HAP-1 (cell line): ENCODE measurements around the gene PON3.

Experiments used
- DNase-seq, 2 experiments: peaks; one replicate each; pipeline ENCODE4 v3.0.0-alpha.2; 2016 to 2020; ENCODE audit warnings: low spot score in 2 of 2
- H3K27me3 ChIP-seq: fragments of 250-450 bp; sonication (Bioruptor Pico); 2 replicates; pipeline ENCODE4 v1.5.1; 2020; ENCODE audit warnings: low read depth, mild to moderate bottlenecking, moderate library complexity
- H3K36me3 ChIP-seq: fragments of 250-450 bp; sonication (Bioruptor Pico); replicated peaks from 2 replicates; pipeline ENCODE4 v1.5.1; 2020; ENCODE audit warnings: mild to moderate bottlenecking
- H3K4me1 ChIP-seq: fragments of 250-450 bp; sonication (Bioruptor Pico); 2 replicates; pipeline ENCODE4 v1.5.1; 2020; ENCODE audit warnings: mild to moderate bottlenecking
- H3K4me3 ChIP-seq: fragments of 250-450 bp; sonication (Bioruptor Pico); 2 replicates; pipeline ENCODE4 v1.5.1; 2020; ENCODE audit warnings: mild to moderate bottlenecking, moderate library complexity
- H3K9me3 ChIP-seq: fragments of 250-450 bp; sonication (Bioruptor Pico); 2 replicates; pipeline ENCODE4 v1.5.1; 2020; ENCODE audit warnings: mild to moderate bottlenecking, moderate library complexity
- in situ Hi-C: fragments of 300-500 bp; cut with MboI; formaldehyde crosslinking; loops from 3 replicates; pipeline ENCODE4 v1.14.3; 2020; ENCODE audit warnings: low sequenced_read_pairs, inconsistent platforms, mixed read lengths

The PON3 gene

GRCh38 chr7:95396136-95397032 is at the start of gene PON3:
TSS of gene PON3 (minus strand) at chr7:95396375. CDS start at chr7:95396350, 25 bp downstream.
- Histone ChIP-seq H3K4me1 (no peaks in the 10 kb centered on the region), H3K27me3 (no peaks in the 10 kb centered on the region), H3K36me3 (no peaks in the 10 kb centered on the region), H3K4me3 (no peak within 1 kb of the TSS), H3K9me3 (no peaks in the 10 kb centered on the region)
- no peak for DNase-seq
- in situ Hi-C loops: no loop called here

GRCh38 chr7:95444796-95445195 is 48.6 kb upstream of the PON3 start:
- in situ Hi-C loops: no loop called here
- DNase-seq: no peak

GRCh38 chr7:95441042-95441823 is 45.1 kb upstream of the PON3 start:
- Histone ChIP-seq H3K4me1 (no peaks in the 10 kb centered on the region), H3K9me3 (no peaks in the 10 kb centered on the region), H3K36me3 (no peaks in the 10 kb centered on the region), H3K4me3 (no peak overlapping the region), H3K27me3 (no peaks in the 10 kb centered on the region)
- in situ Hi-C loops: no loop called here
- no peak for DNase-seq

More at GRCh38 chr7:95444796-95445195, 48.6 kb upstream of the PON3 start:
- no peaks in the 10 kb centered on the region for H3K4me1 ChIP-seq
- H3K36me3 ChIP-seq: no peaks in the 10 kb centered on the region
- H3K4me3 ChIP-seq: no peak overlapping the region
- no peaks in the 10 kb centered on the region for H3K27me3 ChIP-seq
- H3K9me3 ChIP-seq: no peaks in the 10 kb centered on the region

GRCh38 chr7:95440394-95441038 is 44.3 kb upstream of the PON3 start:
- H3K27me3 ChIP-seq: no peaks in the 10 kb centered on the region
- H3K9me3 ChIP-seq: no peaks in the 10 kb centered on the region
- no peak overlapping the region for H3K4me3 ChIP-seq
- no peaks in the 10 kb centered on the region for H3K36me3 ChIP-seq
- H3K4me1 ChIP-seq: no peaks in the 10 kb centered on the region; the same call in 1 of the 2 replicates
- in situ Hi-C loops: no loop called here
- no peak for DNase-seq

GRCh38 chr7:95436407-95436806 is 40.2 kb upstream of the PON3 start:
- Histone ChIP-seq H3K4me1 (peaks cover 7% of the 10 kb centered on the region), H3K4me3 (no peak overlapping the region)
- in situ Hi-C loops: no loop called here

GRCh38 chr7:95435422-95435780 is 39.2 kb upstream of the PON3 start:
- in situ Hi-C loops: no loop called here

More at GRCh38 chr7:95436407-95436806, 40.2 kb upstream of the PON3 start:
- Histone ChIP-seq H3K27me3 (no peaks in the 10 kb centered on the region), H3K36me3 (no peaks in the 10 kb centered on the region), H3K9me3 (no peaks in the 10 kb centered on the region)
- DNase-seq: no peak

GRCh38 chr7:95434557-95435421 is 38.6 kb upstream of the PON3 start, which contains the start of gene PON2:
TSS of gene PON2 (minus strand) at chr7:95435028. CDS start at chr7:95434951, 77 bp downstream.
- Histone ChIP-seq H3K27me3 (no peaks in the 10 kb centered on the region), H3K4me3 (peak within 1 kb of the TSS; percentile 56), H3K36me3 (no peaks in the 10 kb centered on the region), H3K9me3 (no peaks in the 10 kb centered on the region), H3K4me1 (peaks cover 7% of the 10 kb centered on the region)
- in situ Hi-C loops: no loop called here
- DNase-seq: peak; percentile 84 to 92

More at GRCh38 chr7:95435422-95435780, 39.2 kb upstream of the PON3 start:
- Histone ChIP-seq H3K9me3 (no peaks in the 10 kb centered on the region), H3K36me3 (no peaks in the 10 kb centered on the region), H3K4me3 (peak overlapping the region; percentile 56), H3K4me1 (peaks cover 7% of the 10 kb centered on the region), H3K27me3 (no peaks in the 10 kb centered on the region)
- no peak for DNase-seq

GRCh38 chr7:95433952-95434556 is 37.9 kb upstream of the PON3 start:
- Histone ChIP-seq H3K27me3 (no peaks in the 10 kb centered on the region), H3K9me3 (no peaks in the 10 kb centered on the region), H3K4me1 (peaks cover 7% of the 10 kb centered on the region), H3K4me3 (peak overlapping the region; percentile 56), H3K36me3 (no peaks in the 10 kb centered on the region; the same call in 1 of the 2 replicates)
- in situ Hi-C loops: no loop called here
- DNase-seq: no peak

GRCh38 chr7:95433129-95433528 is 37.0 kb upstream of the PON3 start:
- Histone ChIP-seq H3K4me1 (peaks cover 7% of the 10 kb centered on the region), H3K9me3 (no peaks in the 10 kb centered on the region), H3K36me3 (peaks cover 5% of the 10 kb centered on the region; the same call in 1 of the 2 replicates), H3K27me3 (no peaks in the 10 kb centered on the region), H3K4me3 (no peak overlapping the region)
- in situ Hi-C loops: no loop called here
- no peak for DNase-seq

GRCh38 chr7:95432606-95433005 is 36.4 kb upstream of the PON3 start:
- H3K36me3 ChIP-seq: peaks cover 5% of the 10 kb centered on the region; the same call in 1 of the 2 replicates
- no peak for DNase-seq
- in situ Hi-C loops: no loop called here
- H3K4me1 ChIP-seq: peaks cover 7% of the 10 kb centered on the region
- H3K4me3 ChIP-seq: no peak overlapping the region
- no peaks in the 10 kb centered on the region for H3K9me3 ChIP-seq
- H3K27me3 ChIP-seq: no peaks in the 10 kb centered on the region

GRCh38 chr7:95430864-95431263 is 34.7 kb upstream of the PON3 start:
- Histone ChIP-seq H3K4me3 (no peak overlapping the region), H3K27me3 (no peaks in the 10 kb centered on the region), H3K9me3 (no peaks in the 10 kb centered on the region), H3K36me3 (peaks cover 5% of the 10 kb centered on the region; the same call in 1 of the 2 replicates), H3K4me1 (peaks cover 7% of the 10 kb centered on the region)
- in situ Hi-C loops: no loop called here
- no peak for DNase-seq

GRCh38 chr7:95429241-95429990 is 33.2 kb upstream of the PON3 start:
- DNase-seq: no peak
- Histone ChIP-seq H3K4me1 (peaks cover 2% of the 10 kb centered on the region; the same call in 1 of the 2 replicates), H3K36me3 (peaks cover 5% of the 10 kb centered on the region; the same call in 1 of the 2 replicates), H3K4me3 (no peak overlapping the region), H3K9me3 (no peaks in the 10 kb centered on the region), H3K27me3 (no peaks in the 10 kb centered on the region)
- in situ Hi-C loops: no loop called here
